Muscle of back (tissue), 11 donors: ENCODE results near the gene BABAM2. TPM values are rescaled to one million over a fixed set of nuclear protein-coding genes. Genes with fewer than 3 reads are reported as not detected.
A peak's percentile ranks its signal among the peaks of the same experiment; 100 is the strongest.
"Not testable (repeated sequence)": the region's sequence is repeated elsewhere in the genome, so short reads cannot be mapped to it uniquely, and the experiment has no call there.

ENCODE experiments used
- DNase-seq, 3 donors: peaks; one replicate each; pipeline versions ENCODE4 v3.0.0 to v3.0.0-alpha.2; 2013
- polyA plus RNA-seq, 10 donors: library from polyadenylated mRNA; unstranded; fragments of 120-200 nt; gene quantifications; one replicate each; pipeline ENCODE4 v1.2.1, GENCODE V29; 2013; ENCODE audit not compliant: insufficient read length in 10 of 10

The BABAM2 gene
- polyA plus RNA-seq, 10 donors = 19.7 to 26.0 (median 23.7) TPM

DNA sequence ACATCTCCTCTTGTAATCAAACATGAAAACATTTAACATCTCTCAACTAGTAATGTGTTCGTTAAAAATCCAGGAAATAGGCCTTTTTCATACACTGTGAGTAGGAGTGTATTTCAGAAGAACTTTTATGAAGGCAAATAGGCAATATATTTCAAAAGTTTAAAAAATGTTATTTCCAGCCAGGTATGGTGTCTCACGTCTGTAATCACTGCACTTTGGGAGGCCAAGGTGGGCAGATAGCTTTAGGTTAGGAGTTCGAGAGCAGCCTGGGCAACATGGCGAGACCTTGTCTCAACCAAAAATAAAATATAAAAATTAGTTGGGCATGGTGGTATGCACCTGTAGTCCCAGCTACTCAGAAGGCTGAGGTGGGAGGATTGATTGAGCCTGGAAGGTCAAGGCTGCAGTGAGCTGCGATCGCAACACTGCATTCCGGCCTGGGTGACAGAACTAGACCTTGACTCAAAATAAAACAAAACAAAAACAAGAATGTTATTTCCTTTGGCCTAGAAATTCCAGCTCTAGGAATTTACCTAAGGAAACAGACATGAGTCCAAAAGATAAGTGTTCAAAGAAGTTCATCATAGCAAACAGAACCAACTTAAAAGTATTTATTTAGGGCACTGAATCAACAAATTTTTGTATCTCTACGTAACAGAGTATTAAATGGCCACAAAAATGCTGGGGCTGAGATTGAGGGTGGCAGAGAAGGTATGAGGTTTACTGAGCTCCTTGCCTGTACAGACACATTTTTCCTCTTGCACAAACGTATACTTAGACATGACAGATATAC, 15.2 kb upstream of the BABAM2 start:
- no peak for DNase-seq

DNA sequence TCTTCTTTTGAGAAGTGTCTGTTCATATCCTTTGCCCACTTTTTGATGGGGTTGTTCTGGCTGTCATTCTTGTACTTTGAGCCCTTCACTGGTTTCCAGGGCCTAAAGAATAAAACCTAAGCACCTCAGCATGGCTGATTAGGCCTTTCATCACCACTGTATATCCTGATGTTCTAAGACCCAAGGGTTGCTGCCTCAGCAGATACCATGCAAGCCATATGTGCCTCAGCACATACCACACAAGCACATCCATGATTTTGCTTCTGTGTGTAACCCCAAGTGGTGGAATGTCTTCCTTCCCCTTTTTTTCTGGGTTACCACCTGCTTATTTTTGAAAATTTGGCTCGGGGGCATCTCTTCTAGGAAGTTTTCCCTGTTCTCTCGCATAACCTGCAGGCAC, 11.7 kb upstream of the BABAM2 start:
- DNase-seq = no peak

DNA sequence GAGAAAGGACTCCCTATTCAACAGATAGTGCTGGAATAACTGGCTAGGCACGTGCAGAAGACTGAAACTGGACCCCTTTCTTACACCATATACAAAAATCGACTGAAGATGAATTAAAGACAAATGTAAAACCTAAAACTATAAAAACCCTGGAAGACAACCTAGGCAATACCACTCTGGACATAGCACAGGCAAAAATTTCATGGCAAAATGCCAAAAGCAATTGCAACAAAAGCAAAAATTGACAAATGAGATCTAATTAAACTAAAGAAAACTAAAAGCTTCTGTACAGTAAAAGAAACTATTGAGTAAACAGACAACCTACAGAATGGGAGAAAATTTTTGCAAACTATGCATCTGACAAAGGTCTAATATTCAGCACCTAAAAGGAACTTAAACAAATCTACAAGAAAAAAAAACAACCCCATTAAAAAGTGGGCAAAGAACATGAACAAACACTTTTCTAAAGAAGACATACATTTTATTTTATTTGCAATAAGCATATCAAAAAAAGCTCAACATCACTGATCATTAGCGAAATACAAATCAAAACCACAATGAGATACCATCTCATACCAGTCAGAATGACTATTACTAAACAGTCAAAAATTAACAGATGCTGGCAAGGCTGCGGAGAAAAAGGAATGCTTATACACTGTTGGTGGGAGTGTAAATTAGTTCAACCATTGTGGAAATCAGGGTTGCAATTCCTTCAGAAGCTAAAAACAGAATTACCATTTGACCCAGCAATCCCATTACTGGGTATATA, 8.5 kb upstream of the BABAM2 start:
- not testable (repeated sequence) for DNase-seq

DNA sequence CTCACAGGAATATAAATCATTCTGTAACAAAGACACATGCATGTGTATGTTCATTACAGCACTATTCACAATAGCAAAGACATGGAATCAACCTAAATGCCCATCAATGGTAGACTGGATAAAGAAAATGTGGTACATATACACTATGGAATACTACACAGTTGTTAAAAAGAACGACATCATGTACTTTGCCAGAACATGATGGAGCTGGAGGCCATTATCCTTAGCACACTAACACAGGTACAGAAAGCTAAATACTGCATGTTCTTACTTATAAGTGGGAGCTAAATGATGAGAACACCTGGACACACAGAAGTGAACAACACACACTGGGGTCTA, 8.0 kb upstream of the BABAM2 start:
- DNase-seq = not testable (repeated sequence)

DNA sequence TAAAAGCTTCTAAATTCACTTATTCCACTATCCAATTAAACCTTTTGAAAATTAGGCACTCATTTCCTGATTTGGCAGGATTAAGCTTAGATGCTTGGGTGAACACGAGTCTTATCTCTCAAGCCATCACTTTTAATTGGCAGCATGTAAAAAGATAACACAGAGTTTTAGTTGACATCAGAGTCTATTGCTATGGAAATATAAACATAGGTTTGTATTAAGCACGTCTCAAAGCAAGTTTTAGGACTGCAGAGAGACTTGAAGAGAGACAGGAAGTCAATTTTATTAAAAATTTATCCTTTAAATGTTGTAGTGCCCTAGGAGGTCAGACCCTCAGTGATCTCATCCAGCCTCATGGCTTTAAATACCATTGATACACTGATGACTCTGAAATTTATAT, 5.9 kb upstream of the BABAM2 start:
- no peak for DNase-seq

DNA sequence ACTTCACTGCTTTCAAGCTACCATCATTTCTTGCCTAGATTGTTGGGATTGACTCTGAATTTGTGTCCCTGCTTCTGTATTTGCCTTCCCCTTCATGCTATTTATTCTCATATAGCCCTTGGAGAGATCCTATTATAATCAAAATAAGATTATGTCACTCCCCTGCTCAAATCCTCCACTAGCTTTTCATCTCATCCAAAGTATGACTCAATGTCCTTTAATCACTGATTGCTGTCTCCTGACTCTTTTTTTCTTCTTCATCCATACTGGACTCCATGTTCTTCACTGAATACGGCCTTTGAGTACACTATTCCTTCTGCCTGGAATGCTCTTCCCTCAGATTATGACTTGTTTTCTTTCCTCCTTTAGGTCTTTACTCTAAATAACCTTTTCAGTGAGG, 5.3 kb upstream of the BABAM2 start:
- DNase-seq = no peak

DNA sequence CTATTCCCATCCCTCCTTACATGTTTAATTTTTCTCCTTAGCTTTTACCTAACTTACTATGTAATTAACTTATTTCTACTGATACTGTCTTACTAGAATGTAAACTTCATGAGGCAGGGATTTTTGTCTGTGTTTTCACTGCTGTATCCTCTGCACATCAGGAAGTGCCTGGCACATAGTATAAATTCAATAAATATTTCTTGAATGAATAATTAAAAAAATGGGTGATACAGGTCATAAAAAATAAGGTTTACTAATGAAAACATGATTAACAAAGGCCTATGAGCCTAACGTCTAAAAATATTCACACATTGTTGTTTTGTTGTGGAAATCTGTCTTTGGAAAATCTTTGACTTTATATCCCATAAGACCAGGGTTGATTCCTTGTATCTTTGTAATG, 4.9 kb upstream of the BABAM2 start:
- no peak for DNase-seq

DNA sequence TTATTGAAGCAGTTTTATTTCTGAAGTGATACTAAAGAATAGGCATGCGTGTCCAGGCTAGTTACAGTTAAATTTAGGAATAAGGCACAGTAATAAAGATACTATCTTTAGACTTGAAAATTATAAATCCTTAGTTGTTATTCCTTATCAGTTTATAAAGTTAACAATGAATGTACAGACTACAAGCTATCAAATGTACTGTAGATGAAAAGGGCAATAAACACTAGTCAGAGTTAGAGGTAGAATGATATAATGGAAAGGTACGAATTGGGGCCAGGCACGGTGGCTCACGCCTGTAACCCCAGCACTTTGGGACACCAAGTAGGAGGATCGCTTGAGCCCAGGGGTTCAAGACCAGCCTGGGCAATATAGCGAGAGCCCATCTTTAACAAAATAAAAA, 4.2 kb upstream of the BABAM2 start:
- DNase-seq = no peak

DNA sequence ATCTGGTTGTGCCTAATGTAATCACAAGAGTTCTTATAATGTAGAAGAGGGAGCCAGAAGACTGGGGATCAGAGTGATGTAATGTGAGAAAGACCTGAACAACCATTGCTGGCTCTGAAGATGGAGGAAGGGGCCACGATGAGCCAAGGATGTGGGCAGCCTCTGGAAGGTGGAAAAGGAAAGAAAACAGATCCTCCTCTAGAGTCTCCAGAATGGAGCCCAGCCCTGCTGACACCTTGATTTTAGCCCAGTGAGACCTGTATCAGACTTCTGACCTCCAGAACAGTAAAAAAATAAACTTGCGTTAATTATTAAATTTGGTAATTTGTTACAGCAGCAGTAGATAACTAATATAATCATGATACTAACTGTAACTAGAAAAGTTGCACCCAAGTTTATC, 3.4 kb upstream of the BABAM2 start:
- DNase-seq = no peak

DNA sequence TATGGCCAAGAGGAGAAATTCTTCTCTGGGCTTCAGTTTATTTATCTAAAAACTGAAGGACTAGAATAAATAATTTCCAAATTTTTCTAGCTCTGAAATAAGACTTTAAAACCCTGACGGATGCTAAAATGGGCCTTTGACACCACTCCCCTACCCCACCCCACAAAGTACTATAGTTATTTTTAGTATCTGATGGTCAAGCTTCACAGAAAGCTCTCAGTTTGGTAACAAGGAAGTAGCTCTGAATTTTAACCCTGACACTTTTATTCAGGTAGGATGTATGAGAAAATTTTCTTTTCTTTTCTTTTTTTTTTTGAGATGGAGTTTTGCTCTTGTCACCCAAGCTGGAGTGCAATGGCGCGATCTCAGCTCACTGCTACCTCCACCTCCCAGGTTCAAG, 2.7 kb upstream of the BABAM2 start:
- no peak for DNase-seq

DNA sequence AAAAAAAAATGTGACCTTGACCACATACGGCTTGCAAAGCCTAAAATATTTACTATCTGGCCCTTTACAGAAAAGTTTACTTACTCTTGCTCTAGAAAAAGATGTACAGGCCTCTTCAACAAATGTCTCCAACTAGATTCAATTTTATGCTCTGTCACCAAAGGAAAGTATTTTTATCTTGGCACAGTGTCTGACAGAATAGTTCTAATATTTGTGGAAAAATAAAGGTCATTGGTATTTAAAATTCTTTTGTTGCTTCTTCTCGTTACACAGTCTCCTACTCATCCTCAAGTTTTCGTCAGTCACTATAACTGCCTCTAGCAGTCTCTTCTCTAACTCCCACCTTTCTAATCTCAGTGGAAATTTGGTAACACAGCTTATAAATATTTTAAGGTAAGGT, 1.7 kb upstream of the BABAM2 start:
- DNase-seq = peak in 1 of 3 donors; percentile 33

DNA sequence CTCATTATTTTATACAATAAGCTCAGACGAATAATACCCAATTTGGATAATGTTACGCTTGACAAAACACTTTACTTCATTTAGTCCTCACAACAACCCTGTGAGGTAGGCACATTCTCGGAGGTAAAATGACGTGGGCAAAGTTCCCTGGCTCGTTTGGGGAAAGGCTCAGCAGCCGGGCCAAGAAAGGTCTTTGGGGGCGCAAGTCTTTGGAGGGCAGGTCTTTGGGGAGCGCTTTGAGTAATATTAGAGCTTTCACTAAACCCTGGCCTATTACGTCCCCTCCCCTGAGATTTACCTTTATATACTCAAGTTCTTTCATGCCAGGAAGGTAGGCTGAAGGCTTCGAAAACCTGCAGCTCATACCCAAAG, 769 bp upstream of the BABAM2 start:
- peak in 1 of 3 donors; percentile 18 for DNase-seq

DNA sequence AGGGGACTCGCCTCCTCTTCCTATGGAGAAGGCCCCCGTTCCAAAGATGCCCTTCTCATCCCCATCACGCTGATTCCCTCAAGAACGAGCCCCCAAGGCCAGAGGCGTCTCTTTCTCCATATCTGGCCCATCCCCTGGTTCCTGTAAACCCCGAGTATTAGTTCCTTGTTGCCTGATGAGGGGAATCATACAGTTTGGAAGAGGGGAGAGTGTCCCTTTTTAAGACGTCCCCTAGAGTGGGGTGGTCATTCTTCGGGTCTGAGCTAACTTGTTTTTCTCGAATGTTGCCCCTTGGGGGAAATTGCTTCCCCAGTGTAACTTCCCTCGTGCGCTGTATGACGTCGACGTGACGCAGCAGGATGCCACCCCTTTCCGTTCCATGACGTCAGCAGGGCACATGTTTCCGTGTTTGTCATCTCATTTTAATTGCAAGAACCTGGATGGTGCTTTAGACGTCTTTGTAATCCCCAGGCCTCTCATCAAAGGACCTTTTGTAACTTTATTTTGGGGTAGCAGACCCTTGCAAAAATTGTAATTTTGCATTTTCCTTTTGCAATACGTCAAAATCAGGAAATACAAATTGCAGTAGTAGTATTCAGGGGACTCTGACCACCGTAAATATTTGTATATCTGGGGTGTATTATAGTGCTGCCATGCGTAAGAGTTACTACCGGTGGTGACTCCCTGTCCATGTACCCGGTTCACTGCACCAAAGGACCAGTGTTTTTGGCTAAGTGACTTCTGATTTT, 569 bp downstream of the BABAM2 start:
- DNase-seq = peak; percentile 59 to 86 (median 78)

DNA sequence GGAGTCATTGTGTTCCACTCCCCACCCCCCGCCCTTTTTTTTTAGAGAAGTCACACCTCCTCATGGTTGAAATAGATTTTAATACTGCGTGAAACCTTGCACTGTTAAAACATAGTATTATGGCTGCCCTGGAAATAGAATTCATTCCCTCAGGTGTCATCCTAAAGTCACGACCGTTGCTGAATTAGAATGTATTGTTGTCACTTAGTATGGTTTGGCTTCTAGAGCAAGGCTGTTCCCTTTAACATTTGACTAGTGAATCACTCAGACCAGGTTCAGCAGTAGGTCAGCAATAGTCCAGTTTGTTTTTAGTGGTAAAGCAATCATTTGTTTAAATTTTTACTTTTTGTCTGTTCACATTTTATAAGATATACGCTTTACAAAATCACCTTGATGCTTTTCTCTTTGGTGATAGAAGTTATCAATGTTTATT, 1.2 kb downstream of the BABAM2 start:
- no peak for DNase-seq

DNA sequence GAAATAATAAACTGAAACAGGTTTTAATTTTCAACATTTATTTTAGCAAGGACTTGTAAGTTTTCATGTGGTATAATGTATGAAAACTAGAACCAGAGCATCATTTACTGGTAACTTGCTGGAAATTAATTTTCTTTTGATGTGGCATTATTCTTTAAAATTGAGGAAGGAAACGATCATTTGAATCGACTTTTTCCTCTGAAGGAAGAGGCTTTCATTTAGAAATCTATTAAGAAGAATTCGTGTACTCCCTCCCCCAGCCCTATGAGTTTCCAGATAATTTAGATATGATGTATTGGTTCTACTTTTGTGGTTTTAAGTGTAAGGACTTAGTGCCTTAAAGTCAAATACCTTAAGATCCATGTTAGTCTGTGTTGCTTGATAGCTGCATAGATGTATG, 2.5 kb downstream of the BABAM2 start:
- no peak for DNase-seq

DNA sequence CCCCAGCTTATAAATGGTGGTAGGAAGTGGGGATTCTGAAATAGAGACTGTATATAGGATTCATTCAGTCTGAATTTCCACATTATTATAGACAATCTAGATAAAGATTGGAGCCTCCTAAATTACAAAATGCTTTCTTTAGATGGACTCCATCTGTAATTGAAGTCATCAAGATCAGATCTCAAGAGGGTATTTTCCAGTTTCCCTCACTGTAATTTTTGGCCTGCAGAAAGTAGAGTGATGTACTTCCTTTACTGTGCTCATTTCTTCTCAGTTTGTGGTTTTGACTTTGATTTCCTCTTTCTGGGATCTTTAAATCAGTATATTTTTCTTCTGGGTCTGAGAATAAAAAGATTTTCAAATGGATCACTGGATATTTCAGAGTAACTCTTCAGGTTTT, 7.2 kb downstream of the BABAM2 start:
- DNase-seq = no peak

DNA sequence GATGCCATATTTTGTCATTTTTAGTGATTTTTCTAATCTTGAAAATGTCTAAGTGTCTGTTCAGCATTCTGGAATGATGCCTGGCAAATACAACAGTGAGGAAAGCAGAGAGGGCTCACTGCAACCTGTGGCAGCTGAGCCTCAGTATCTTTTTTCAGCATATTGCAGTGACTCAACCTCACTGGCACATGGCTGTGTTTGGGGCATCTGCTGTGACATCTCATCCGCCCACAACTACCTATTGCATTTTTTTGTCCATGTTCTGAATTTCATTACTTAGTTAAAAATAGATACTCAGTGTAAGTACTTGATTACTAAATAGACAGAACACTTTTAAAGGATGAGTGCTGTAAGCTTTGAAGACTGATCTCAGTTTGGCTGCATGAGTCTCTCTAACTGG, 10.7 kb downstream of the BABAM2 start:
- no peak for DNase-seq

DNA sequence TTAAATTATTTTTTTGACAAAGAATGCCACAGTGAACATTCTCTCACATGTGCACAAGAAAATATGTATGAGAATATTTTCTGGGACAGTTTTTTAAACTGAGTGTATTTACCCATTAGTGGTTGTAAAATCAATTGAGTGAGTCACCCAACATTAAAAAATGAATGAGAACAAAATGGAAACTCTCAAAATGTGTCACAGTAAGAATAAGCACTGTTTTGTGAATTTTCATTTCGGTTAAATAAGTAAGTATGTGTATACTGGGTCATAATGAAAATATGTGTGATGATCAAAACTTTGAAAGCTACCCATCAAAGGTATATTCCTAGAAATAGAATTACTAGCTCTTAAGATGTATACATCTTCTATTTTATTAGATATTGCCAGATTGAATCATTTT, 11.6 kb downstream of the BABAM2 start:
- DNase-seq = no peak

DNA sequence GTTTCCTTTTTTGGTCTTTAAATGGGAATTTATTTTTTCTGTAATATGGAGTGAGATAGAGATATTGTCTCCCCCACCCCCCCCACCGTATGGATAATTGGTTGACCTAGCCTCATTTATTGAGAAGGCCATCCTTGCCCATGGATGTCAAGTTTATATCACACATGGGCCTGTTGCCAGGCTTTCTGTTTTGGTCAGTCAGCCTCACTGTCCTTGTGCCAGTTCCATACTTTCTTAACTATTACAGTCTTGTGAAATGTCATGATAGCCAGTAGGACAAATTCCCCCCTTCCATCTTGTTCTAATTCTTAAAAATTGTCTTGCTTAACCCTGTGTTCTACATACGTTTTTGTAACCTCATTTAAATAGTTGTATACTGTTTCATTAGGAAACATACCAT, 12.5 kb downstream of the BABAM2 start:
- no peak for DNase-seq

DNA sequence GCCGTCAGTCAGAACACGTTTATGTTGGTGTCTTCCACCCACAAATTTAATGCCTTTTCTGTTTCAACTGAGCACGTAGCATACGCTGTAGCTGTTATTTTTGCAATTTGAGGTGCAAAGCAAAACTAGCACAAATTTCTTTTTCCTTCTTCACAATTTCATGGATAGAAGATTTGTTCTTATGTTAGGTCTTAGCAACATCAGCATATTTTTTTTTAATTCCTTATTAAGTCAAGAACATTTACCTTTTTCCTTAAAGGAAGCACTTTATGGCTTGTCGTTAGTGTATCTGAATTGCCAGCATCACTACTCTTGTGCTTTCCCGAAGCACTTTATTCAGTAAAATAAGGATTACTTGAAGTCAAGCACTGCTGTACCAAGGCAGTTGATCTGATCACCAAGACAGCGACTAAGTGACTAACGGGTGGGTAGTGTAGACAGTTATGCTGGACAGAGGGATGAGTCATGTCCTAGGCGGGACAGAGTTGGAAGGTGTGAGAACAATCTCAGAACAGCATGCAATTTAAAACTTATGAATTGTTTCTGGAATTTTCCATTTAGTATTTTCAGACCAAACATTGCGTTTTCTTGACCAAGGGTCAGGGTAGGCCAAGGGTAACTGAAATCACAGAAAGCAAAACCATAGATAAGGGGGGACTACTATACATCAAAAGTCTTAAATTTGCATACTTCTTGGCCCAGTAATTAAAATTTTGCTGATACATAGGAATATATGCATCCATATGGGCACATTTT, 13.3 kb downstream of the BABAM2 start:
- DNase-seq = no peak

DNA sequence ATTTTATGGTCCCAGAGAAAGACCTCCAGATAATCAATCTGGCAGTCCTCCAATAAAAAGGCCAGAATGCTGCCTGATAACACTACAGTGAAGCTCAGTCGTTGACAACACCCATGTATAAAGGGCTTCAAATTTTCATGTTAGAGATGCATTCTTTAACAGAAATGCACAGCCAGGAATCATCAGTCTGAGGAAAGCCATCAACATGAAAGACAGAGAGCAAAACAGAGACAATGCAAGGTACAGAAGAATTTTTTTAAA, 13.8 kb downstream of the BABAM2 start:
- DNase-seq = no peak

DNA sequence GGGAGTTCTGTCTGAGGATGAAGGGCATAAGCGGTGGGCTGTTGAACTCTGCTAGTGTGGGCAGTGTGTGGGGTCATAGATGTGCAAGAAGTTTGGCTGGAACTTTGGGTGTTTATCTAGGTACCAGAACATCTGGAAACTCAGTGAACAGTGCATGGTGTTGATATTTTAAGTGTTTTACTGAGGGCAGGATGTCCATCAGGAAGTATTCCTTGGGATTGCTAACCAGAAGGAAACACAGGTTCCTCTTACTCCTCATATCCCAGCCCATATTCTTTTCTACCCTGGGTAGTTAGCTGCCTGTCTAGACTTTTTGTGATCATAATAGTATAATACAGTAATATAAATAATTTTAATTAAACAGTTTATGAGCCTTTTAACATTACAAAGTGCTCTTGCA, 15.5 kb downstream of the BABAM2 start:
- no peak for DNase-seq
